Common myeloid progenitor, CD34-positive (primary cell): ENCODE results near the gene SVIL.
"Not testable (repeated sequence)": the region's sequence is repeated elsewhere in the genome, so short reads cannot be mapped to it uniquely, and the experiment has no call there.

Experiments used
- CTCF ChIA-PET: fragments of 350-600 bp; sonication (Branson Sonifier 250); formaldehyde crosslinking; loops from one replicate; lab custom pipeline; 2021; ENCODE audit warnings: antibody characterized with exemption; lab: Charles Lee
- POLR2A ChIA-PET: fragments of 350-600 bp; sonication (Branson Sonifier 250); formaldehyde crosslinking; loops from one replicate; lab custom pipeline; 2021; ENCODE audit warnings: antibody characterized with exemption; lab: Charles Lee
- DNase-seq, 3 donors: peaks; one replicate each; pipeline versions ENCODE4 v3.0.0 to v3.0.0-alpha.2; 2013
- H3K27ac ChIP-seq, 2 experiments: 1 replicate in 1 of 2; 2 replicates in 1 of 2; pipeline ENCODE4 v1.7.0; 2013; ENCODE audit warnings: inconsistent platforms in 2 of 2, low read length in 2 of 2, mild to moderate bottlenecking in 2 of 2, low read depth in 1 of 2, moderate library complexity in 1 of 2; ENCODE audit not compliant: severe bottlenecking in 2 of 2, insufficient read depth in 1 of 2, poor library complexity in 1 of 2
- H3K27me3 ChIP-seq, 5 experiments: replicated peaks in 2 of 5; 1 replicate in 3 of 5; 2 replicates in 2 of 5; pipeline versions ENCODE4 v1.6.1 to v1.7.0; 2013; ENCODE audit warnings: low read length in 4 of 5, mild to moderate bottlenecking in 2 of 5, moderate library complexity in 2 of 5, inconsistent platforms in 1 of 5; ENCODE audit not compliant: insufficient read depth in 5 of 5, control insufficient read depth in 4 of 5
- H3K36me3 ChIP-seq, 4 experiments: 1 replicate in 2 of 4; 2 replicates in 2 of 4; pipeline versions ENCODE4 v1.6.1 to v1.7.0; 2013; ENCODE audit warnings: low read length in 3 of 4, control low read depth in 1 of 4, mild to moderate bottlenecking in 1 of 4; ENCODE audit not compliant: control insufficient read depth in 4 of 4, insufficient read depth in 4 of 4
- H3K4me1 ChIP-seq, 4 experiments: 1 replicate in 3 of 4; 2 replicates in 1 of 4; pipeline versions ENCODE4 v1.6.1 to v1.7.1; 2013; ENCODE audit warnings: low read length in 3 of 4, mild to moderate bottlenecking in 3 of 4, control low read depth in 1 of 4, inconsistent platforms in 1 of 4, moderate library complexity in 1 of 4; ENCODE audit not compliant: control insufficient read depth in 4 of 4, insufficient read depth in 4 of 4; ENCODE audit errors: control extremely low read depth in 1 of 4
- H3K4me3 ChIP-seq, 7 experiments: 1 replicate in 4 of 7; 2 replicates in 3 of 7; pipeline versions ENCODE4 v1.5.1 to v1.7.0; 2013; ENCODE audit warnings: mild to moderate bottlenecking in 7 of 7, low read length in 6 of 7, moderate library complexity in 6 of 7, inconsistent platforms in 2 of 7, low read depth in 2 of 7, control low read depth in 1 of 7; ENCODE audit not compliant: insufficient read depth in 4 of 7, control insufficient read depth in 1 of 7; ENCODE audit errors: extremely low read depth in 1 of 7
- H3K9me3 ChIP-seq, 5 experiments: 1 replicate in 4 of 5; 2 replicates in 1 of 5; pipeline versions ENCODE4 v1.6.1 to v1.7.1; 2013; ENCODE audit warnings: low read length in 4 of 5, mild to moderate bottlenecking in 2 of 5, inconsistent platforms in 1 of 5, low read depth in 1 of 5, moderate library complexity in 1 of 5; ENCODE audit not compliant: control insufficient read depth in 4 of 5, insufficient read depth in 2 of 5; ENCODE audit errors: control extremely low read depth in 1 of 5
- WGBS: methylation state at CpG from one replicate; pipeline ENCODE4 v1.1.5; 2013; ENCODE audit not compliant: insufficient coverage; 5-methylcytosine and 5-hydroxymethylcytosine counted together

SVIL gene

GRCh38 chr10:29612657-29613056 is 22.1 kb downstream of the SVIL start:
- Histone ChIP-seq H3K27me3 (no peaks in the 10 kb centered on the region), H3K4me3 (no peak overlapping the region), H3K9me3 (peaks cover 0 to 18% (median 9%) of the 10 kb centered on the region in 5 experiments), H3K4me1 (no peaks in the 10 kb centered on the region), H3K36me3 (peaks cover 0 to 11% (median under 1%) of the 10 kb centered on the region in 4 experiments), H3K27ac (no peak overlapping the region)
- CTCF ChIA-PET: no interaction called here
- 99% methylated on average over 7 of the region's 8 CpGs for WGBS
- DNase-seq: no peak
- POLR2A ChIA-PET: no interaction called here

GRCh38 chr10:29611781-29612381 is 22.9 kb downstream of the SVIL start:
- Histone ChIP-seq H3K27me3 (no peaks in the 10 kb centered on the region), H3K36me3 (peaks cover 0 to 11% (median under 1%) of the 10 kb centered on the region in 4 experiments), H3K4me1 (peaks cover 0 to 3% (median 0%) of the 10 kb centered on the region in 4 experiments), H3K4me3 (no peak overlapping the region), H3K9me3 (peaks cover 0 to 18% (median 9%) of the 10 kb centered on the region in 5 experiments), H3K27ac (no peak overlapping the region)
- DNase-seq: no peak
- WGBS: 97% methylated on average over 4 of the region's 6 CpGs
- POLR2A ChIA-PET: no interaction called here
- CTCF ChIA-PET: no interaction called here

- H3K4me3 ChIP-seq: no peak overlapping the region
- H3K27ac ChIP-seq: no peak overlapping the region
- peaks cover 0 to 3% (median 0%) of the 10 kb centered on the region in 4 experiments for H3K4me1 ChIP-seq
- 92% methylated on average over 4 of the region's 10 CpGs for WGBS
- H3K36me3 ChIP-seq: peaks cover 0 to 11% (median under 1%) of the 10 kb centered on the region in 4 experiments
- no peak for DNase-seq
- H3K27me3 ChIP-seq: no peaks in the 10 kb centered on the region
- POLR2A ChIA-PET: no interaction called here
- CTCF ChIA-PET: interaction anchor here (1.3 kb wide), 1 partner anchor 20 kb away, joined by 5 read pairs; no protein-coding TSS in a partner anchor
- peaks cover 0 to 18% (median 9%) of the 10 kb centered on the region in 5 experiments for H3K9me3 ChIP-seq
Observed at GRCh38 chr10:29610876-29611647, 23.7 kb downstream of the SVIL start.

GRCh38 chr10:29610331-29610730 is 24.4 kb downstream of the SVIL start:
- H3K27me3 ChIP-seq, POLR2A ChIA-PET, H3K27ac ChIP-seq, H3K4me1 ChIP-seq, DNase-seq, H3K4me3 ChIP-seq: not testable (repeated sequence)
- 100% methylated on average over 3 of the region's 3 CpGs for WGBS
- CTCF ChIA-PET: interaction anchor here (1.3 kb wide), 1 partner anchor 20 kb away, joined by 5 read pairs; no protein-coding TSS in a partner anchor
- Histone ChIP-seq H3K9me3 (peaks cover 0 to 18% (median 9%) of the 10 kb centered on the region in 5 experiments), H3K36me3 (peaks cover 0 to 11% (median under 1%) of the 10 kb centered on the region in 4 experiments)

GRCh38 chr10:29609696-29610095 is 25.1 kb downstream of the SVIL start:
- WGBS: 92% methylated on average over 3 of the region's 3 CpGs
- Histone ChIP-seq H3K27ac (no peak overlapping the region), H3K4me3 (no peak overlapping the region), H3K27me3 (no peaks in the 10 kb centered on the region), H3K4me1 (peaks cover 0 to 3% (median 0%) of the 10 kb centered on the region in 4 experiments), H3K36me3 (peaks cover 0 to 11% (median under 1%) of the 10 kb centered on the region in 4 experiments), H3K9me3 (peaks cover 0 to 18% (median 9%) of the 10 kb centered on the region in 5 experiments)
- POLR2A ChIA-PET: no interaction called here
- no peak for DNase-seq
- CTCF ChIA-PET: interaction anchor here (1.0 kb wide), 1 partner anchor 29 kb away, joined by 4 read pairs; no protein-coding TSS in a partner anchor

GRCh38 chr10:29608476-29609301 is 26.1 kb downstream of the SVIL start:
- no peaks in the 10 kb centered on the region for H3K27me3 ChIP-seq
- peaks cover 2 to 9% (median 5%) of the 10 kb centered on the region in 4 experiments for H3K4me1 ChIP-seq
- CTCF ChIA-PET: interaction anchor here (1.0 to 1.4 kb wide), 5 partner anchors 10 to 112 kb away, joined by 3 to 5 read pairs (median 4); no protein-coding TSS in a partner anchor
- WGBS: 84% methylated on average over 7 of the region's 11 CpGs
- no peak overlapping the region for H3K27ac ChIP-seq
- POLR2A ChIA-PET: no interaction called here
- DNase-seq: no peak
- no peak overlapping the region for H3K4me3 ChIP-seq
- H3K36me3 ChIP-seq: peaks cover 0 to 11% (median 0%) of the 10 kb centered on the region in 4 experiments
- H3K9me3 ChIP-seq: peaks cover 0 to 18% (median 9%) of the 10 kb centered on the region in 5 experiments
